HG03439 (cell line): ENCODE data around the gene TAT.
"Not testable (repeated sequence)": the region's sequence is repeated elsewhere in the genome, so short reads cannot be mapped to it uniquely, and the experiment has no call there.

ENCODE experiments used
- ATAC-seq: cut with Tn5 transposase; IDR thresholded peaks from one replicate; pipeline ENCODE4 v1.9.1; 2021; ENCODE audit warnings: mild to moderate bottlenecking, moderate library complexity; ENCODE audit not compliant: unreplicated experiment

TAT gene

DNA sequence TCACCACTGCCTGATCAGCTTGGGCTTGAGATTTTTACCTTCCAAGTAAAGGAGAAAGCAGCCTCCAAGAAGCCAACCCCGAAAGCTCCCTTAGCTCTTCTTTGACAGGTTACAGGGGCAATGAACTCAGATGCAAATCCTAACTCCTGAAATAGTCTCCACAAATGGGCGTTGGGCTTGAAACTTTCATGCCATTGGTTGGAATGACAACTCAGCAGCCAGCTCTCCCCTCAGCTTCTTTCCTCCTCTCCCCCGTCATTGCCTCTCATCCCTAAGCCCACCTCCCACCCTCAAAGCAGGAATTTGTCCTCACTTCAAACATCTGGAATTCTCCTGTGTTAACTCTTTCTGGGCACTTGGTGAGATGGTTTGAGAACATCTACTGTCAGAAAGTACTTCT, at the start of gene TAT:
TAT (minus strand) TSS at position 122 of the 400 bp plus-strand sequence. CDS start 677 bp downstream, outside the sequence.
- ATAC-seq, result no peak

DNA sequence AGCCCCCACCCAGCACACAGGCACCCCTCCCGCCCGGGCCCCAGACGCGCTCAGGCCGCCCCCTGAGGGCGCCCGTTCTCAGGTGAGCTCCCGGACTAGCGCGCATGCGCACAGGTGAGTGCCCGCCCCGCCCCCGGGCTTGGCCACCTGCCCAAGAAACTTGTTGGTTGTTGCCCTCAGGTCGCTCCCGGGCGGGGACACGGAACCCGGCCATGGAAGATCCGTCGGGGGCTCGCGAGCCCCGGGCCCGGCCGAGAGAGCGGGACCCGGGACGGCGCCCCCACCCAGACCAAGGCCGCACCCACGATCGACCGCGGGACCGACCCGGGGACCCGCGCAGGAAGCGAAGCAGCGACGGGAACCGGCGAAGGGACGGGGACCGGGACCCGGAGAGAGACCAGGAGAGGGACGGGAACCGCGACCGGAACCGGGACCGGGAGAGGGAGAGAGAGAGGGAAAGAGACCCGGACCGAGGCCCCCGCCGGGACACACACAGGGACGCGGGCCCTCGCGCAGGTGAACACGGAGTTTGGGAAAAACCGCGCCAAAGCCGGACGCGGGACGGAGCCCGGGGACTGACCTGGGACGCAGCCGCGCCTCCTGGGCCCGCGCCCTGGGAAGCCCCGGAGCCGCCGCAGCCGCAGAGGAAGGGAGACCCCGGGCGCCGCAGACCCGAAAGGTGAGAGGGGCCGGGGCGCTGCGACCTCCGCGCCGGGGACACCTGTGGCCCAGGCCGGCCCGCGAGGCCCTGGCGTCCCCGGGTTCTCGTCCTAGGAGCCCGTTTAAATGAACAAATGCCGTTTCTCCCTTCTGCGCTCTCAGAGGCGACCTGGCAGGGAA, 49.3 kb upstream of the TAT start, which contains the start of gene MARVELD3:
MARVELD3 (plus strand) TSS at position 167 of the 840 bp plus-strand sequence; CDS start at position 213, 46 bp downstream.
- ATAC-seq, result no peak

DNA sequence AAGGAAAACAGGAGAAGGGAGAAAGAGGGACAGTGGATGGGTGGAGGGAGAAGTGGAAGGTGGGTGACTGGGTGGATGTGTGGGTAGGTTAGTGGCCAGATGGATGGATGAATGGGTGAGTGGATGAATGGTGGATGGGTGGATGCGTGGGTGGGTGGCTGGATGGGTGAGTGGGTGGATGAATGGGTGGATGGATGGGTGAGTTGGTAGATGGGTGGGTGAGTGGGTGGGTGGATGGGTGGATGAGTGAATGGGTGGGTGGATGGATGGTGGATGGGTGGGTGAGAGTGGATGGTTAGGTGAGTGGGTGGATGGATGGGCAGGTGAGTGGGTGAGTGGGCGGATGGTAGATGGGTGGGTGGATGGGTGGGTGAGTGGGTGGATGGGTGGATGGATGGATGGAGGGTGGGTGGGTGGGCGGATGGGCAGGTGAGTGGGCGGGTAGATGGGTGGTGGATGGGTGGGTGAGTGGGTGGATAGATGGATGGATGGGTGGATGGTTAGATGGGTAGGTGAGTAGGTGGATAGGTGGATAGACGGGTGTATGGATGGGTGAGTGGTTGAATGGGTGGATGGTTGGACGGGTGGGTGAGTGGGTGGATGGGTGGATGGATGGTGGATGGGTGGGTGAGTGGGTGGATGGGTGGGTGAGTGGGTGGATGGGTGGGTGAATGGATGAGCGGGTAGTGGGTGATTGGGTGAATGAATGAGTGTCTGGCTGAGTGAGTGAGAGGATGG, 48.4 kb upstream of the TAT start:
- ATAC-seq, result no peak

DNA sequence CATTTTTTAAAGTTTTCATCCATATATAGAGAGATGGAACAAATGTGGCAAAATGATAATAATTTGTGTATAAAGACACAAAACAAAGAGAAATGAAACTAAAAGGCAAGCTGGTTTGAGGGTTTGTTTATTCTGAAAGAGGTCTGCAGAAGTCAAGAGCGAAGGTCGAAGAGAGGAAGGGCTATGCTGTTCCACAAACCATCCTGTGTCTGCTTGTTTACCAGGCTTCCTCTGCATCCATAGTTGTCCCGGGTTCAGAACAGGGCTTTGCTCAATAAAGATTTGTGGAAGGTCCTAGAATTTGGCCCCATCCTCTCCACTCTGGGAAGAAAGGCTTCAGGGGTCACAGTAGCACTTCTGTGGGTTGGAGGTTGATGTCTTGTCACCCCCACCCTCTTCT, 46.7 kb upstream of the TAT start:
- no peak for ATAC-seq

DNA sequence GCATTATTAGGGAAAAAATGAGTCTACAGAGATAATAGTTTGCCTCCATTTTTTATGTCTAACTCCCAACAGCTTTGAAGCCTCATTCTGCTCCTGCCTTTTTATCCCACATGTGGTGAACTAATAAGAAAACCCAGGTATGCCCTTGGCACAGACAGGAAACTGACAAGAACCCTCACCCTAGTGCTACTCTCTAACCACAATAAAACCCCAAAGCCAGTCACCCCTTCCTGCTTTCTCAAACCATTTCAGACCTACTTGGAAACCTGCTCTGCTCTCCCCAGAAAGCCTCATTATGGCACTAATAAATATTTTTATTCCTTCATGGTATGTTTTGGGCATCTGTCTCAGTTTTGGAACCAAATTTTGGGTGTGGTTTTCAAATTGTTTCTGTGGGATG, 45.2 kb upstream of the TAT start:
- no peak for ATAC-seq

DNA sequence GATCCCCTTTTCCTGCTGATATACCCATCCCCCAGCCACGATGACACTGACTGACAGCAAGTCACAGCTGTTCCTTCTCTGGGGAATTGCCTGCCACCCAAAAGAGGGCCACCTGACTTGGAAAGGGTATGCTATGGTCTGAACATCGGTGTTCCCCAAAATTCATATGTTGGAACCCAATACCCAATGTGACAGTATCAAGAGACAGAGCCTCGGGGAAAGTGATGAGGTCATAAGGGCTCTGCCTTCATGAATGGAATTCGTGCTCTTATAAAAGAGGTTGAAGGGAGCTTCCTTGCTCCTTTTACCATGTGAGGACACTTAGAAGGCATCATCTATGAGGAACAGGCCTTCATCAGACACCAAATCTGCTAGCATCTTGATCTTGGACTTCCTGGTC, 41.5 kb upstream of the TAT start:
- no peak for ATAC-seq

DNA sequence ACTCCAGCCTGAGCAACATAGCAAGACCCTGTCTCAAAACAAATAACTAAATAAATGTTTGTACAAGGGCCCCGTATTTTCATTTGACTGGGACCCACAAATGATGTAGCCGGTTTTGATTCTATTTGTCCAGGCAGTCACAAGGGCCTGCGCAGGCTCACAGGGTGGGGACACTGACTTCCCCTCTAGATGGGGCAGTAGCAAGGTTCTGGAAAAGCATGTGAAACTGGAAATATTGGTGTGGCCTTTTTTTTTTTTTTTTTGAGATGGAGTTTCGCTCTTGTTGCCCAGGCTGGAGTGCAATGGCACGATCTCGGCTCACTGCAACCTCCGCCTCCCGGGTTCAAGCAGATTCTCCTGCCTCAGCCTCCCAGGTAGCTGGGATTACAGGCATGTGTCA, 38.1 kb upstream of the TAT start:
- not testable (repeated sequence) for ATAC-seq

DNA sequence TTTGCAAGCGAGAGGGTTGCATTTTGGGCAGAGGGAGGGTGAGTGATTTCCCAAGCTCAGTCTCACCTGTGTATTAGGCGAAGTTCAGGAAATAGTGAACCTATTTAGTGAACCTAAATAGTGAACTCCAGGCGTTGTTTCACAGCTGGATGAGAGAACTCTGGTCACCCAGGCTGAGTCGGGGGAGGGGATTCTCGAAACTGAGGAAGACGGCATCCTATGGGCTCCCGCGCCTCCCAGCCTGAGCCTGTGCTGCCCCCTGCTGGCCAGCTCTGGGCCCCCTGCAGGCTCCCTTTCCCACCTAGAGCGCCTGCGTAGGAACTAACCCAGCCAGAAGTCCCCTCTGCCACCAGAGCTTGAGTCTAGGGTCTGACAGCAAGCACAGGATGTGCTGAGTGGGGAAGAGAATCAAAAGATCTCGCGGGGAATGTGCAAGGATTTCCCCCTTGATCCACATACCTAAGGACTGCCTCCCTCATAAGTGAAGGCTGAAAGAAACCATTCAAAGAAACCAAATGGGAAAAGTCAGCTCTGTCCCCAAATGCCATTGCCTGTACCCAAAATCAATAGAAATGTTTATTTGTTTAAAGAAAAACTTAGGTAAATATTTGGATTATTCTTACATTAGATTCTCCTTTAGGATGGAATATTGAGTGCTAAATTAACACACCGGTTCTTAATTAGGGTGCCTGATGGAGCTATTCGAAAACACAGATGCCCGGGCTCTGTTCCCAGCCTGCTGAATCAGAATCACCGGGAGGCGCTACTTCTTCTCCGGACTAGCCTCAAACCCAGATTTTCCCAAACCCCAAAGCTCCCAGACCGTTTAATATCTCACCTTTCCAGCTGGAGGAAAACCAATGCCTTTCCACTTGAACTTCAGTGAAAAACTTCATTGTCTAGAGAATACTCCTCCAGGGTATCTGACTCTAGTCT, 34.3 kb upstream of the TAT start:
- ATAC-seq, result peak; percentile 45

DNA sequence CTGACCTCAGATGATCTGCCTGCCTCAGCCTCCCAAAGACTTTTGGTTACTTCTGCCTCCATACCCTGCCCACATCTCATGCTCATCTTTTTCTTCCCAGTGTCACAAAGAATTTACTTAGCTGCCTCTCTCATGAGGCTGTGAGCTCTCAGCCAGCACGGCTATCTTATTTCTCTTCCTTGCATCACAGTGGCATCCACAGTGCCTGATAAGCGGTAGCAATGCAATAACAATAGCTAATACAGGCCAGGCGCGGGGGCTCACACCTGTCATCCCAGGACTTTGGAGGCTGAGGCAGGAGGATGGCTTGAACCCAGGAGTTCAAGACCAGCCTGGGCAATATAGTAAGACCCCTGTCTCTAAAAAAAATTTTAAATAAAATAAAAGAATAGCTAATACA, 33.6 kb upstream of the TAT start:
- ATAC-seq, result no peak

DNA sequence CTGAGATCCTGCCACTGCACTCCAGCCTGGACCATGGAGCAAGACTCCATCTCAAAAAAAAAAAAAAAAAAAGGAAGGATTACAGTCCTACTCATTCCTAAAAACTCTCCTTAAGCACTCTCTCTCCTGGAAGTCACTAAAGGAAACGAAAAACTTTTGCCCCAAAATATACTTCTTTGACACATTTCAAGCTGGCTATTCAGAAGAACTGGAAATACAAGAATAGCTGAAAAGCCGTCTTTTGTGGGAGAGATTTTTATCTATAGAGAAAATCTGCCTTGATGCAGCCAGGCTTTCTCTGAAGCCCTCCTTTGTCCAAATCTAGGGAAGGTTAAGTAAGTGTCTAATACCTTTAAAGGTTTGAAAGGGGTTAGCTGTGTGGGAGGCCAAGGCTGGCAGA, 32.2 kb upstream of the TAT start:
- no peak for ATAC-seq

DNA sequence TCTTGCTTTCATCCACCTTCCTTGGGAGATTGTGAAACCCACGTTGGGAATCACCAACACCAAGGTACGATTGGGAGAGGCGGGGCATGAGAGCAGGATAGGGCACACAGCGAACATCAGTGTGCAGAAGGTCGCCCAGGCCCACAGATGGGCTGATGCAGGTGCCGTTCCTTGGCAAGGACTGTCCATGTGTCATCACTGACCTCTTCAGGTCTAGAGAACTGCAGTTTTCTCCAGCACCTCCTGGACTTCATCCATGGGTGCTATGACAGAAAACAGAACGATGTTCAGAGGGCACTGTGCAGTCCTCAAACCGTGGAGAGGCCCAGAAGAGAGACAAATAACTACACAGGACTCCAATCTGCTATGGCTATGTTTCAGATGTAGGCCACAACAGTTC, 23.9 kb upstream of the TAT start:
- ATAC-seq, result no peak

DNA sequence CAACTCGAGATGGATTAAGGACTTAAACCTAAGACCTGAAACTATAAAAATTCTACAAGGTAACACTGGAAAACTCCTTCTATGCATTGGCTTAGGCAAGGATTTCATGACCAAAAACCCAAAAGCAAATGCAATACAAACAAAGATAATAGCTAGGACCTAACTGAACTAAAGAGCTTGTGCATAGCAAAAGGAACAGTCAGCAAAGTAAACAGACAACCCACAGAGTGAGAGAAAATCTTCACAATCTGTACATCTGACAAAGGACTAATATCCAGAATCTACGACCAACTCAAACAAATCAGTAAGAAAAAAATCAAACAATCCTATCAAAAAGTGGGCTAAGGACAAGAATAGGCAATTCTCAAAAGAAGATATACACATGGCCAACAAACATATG, 21.5 kb upstream of the TAT start:
- ATAC-seq, result not testable (repeated sequence)

DNA sequence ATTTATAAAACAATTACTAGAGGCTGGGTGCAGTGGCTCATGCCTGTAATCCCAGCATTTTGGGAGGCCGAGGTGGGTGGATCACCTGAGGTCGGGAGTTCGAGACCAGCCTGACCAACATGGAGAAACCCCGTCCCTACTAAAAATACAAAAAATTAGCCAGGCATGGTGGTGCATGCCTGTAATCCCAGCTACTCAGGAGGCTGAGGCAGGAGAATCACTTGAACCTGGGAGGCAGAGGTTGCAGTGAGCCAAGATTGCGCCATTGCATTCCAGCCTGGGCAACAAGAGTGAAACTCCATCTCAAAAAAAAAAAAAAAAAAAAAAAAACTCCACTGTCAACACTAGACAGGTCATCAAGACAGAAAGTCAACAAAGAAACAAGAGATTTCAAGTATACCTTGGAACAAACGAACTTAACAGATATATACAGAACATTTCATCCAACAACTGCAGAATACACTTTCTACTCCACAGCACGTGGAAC, 18.5 kb upstream of the TAT start:
- ATAC-seq, result not testable (repeated sequence)

DNA sequence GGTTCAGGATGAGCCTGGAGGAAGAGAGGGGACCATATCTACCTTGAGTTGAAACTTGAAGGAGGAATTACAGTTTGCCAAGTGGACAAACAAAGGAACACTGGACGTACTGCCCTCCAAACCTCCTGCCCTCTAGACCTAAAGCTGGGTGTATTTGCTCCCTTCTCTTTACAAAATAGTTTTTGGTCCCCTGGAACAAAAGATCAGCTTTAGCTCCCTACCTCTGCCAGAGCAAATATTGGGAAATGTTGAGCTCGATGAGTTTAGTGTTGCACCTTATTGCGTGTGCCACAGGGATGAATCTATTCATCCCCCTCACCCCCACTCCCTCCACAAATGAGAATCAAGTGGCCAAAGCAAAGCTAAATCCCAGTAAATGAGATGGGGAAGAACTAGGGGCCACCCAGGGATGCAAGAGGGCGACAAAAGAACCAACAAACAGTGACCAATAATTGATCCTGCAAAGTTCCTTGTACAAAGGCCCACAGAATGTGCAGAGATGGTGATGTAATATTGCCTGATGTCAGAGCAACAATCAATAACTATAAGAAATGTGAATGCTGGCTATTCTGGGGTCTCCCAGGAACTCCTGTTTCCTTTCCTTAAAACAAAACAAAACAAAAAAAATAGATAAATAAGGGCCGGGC, 17.2 kb upstream of the TAT start:
- ATAC-seq, result no peak

DNA sequence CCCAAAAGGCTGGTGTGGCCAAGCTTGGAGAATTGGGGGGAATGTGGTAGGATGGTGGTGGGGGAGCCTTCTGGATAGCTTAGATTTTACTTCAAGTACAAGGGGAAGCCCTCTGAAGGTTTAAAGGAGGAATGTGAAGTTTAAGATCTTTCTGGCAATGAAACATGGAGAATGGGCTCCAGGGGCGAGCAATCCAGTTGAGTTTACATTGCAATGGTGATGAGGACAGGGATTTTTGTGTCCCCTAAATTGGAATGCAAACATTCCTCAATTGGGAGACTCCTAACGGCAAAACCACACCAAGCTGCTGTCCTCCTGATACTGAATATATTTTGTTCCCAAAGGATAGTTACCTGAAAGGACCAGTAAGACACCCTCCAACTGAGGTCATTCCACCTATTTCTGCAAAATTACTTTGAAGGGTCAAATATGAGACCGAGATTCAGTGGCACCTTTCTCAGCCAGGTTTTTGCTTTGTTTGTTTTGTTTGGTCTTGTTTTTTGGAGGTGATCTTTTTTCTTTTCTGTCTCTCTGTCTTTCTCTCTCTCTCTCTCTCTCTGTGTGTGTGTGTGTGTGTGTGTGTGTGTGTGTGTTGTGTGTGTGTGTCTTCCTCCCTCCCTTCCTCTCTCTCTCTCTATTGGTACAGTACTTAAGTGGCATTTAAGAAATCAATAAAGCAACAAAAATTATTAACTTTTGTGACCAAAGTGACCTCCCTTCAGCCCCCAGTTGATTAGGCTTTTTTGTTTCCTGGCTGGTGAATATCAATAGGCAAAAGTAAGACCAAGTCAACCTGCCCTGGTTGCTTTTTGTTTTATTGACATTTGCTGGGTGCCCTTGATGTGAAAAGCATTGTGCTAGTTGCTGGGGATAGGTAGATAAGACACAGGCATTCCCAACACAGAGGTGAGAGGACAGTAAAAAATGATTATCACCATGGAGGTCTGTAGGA, 16.4 kb upstream of the TAT start:
- ATAC-seq, result no peak

DNA sequence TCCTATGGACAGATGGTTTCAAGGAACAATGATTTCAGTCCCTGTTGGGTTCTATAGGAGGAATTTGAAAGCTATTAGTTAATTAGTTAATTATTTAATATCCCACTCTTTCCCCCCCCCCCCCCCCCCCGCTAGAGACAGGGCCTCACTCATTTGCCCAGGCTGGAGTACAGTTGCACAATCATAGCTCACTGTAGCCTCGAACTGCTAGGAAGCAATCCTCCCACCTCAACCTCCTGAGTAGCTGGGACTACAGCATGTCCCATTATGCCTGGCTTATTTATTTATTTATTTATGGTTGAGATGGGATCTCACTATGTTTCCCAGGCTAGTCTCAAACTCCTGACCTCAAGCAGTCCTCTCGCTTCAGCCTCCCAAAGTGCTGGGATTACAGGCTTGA, 15.0 kb upstream of the TAT start:
- ATAC-seq, result no peak

DNA sequence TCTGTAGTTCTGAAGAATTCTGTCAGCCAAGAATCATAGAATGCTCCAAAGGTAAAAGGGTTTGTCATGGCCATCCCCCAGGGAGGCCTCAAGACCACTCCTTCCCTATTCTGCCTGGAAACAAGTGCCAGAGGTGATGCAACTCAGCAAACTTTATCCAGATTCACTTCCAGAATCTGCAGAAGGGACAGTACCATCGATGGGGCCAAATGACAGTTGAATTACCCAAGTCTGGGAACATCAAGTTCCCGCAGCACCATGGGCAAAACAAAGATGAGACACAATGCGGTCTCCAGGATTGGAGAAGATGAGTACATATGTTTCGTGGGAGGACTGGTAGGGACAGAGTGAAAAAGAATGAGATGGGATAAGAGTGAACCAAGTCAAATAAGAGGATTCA, 13.7 kb upstream of the TAT start:
- ATAC-seq, result no peak

DNA sequence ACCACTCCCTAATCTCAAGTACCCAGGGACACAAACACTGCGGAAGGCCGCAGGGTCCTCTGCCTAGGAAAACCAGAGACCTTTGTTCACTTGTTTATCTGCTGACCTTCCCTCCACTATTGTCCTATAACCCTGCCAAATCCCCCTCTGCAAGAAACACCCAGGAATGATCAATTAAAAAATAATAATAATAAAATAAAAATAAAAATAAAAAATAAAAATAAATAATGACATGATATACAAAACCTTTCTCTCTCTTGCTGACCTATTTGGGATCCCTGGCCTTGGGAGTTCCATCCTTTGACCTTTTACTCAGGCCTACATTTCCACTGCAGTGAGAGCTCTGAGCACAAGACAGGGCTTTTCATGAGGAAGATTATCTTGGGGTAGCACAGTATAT, 13.2 kb upstream of the TAT start:
- ATAC-seq, result not testable (repeated sequence)

DNA sequence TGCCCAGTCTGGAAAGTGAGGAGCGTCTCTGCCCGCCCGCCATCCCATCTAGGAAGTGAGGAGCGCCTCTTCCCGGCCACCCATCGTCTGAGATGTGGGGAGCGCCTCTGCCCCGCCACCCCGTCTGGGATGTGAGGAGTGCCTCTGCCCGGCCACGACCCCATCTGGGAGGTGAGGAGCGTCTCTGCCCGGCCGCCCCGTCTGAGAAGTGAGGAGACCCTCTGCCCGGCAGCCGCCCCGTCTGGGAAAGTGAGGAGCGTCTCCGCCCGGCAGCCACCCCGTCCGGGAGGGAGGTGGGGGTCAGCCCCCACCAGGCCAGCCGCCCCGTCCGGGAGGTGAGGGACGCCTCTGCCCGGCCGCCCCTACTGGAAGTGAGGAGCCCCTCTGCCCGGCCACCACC, 12.4 kb upstream of the TAT start:
- ATAC-seq, result not testable (repeated sequence)
